ENCODE measurements around the gene RIMS3. TPM values are rescaled to one million over a fixed set of nuclear protein-coding genes. Genes with fewer than 3 reads are reported as not detected.

The RIMS3 gene
- total RNA-seq, 1 experiment from 2014 or later: 13.7 TPM

DNA sequence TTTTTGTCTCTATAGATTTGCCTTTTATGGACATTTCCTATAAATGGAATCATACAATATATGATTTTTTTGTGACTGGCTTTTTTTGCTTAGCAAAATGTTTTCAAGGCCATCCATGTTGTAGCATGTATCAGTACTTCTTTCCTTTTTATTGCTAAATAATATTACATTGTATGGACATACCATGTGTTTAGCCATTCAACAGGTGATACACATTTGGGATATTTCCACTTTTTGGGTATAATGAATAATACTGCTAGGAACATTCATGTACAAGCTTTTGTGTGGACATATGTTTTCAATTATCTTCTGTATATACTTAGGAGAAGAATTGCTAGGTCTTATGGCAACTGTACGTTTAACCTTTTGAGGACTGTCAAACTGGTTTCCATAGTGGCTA lies 47.4 kb downstream of the RIMS3 start:
- Histone ChIP-seq H4K20me1 (ENCODE audit: control insufficient read depth, insufficient read depth, insufficient read length) (no peaks in the 10 kb centered on the region), H2BK5ac (ENCODE audit: insufficient read length, low read length) (no peak overlapping the region), H3K27ac (ENCODE audit: insufficient read length, low read depth, low read length) (no peak overlapping the region), H2BK12ac (ENCODE audit: insufficient read length, low read depth, low read length) (no peak overlapping the region), H3K27me3 (ENCODE audit: insufficient read depth, low read length) (no peaks in the 10 kb centered on the region), H4K5ac (ENCODE audit: insufficient read length, low read depth, low read length) (no peak overlapping the region), H3K9me3 (ENCODE audit: control insufficient read depth, low read depth, low read length) (no peaks in the 10 kb centered on the region), H4K91ac (ENCODE audit: insufficient read length, low read depth, low read length) (no peak overlapping the region), H3K56ac (ENCODE audit: insufficient read length, low read depth, low read length) (no peak overlapping the region), H3K23ac (ENCODE audit: insufficient read length, low read depth, low read length) (no peak overlapping the region), H3K14ac (ENCODE audit: insufficient read depth, low read length) (no peak overlapping the region), H3K4ac (ENCODE audit: low read depth, low read length) (no peak overlapping the region), H2AFZ (ENCODE audit: low read length) (no peak overlapping the region), H3K4me2 (ENCODE audit: insufficient read depth, insufficient read length, low read length) (no peak overlapping the region), H4K8ac (replicated peaks; ENCODE audit: insufficient read length, low read depth, low read length) (no peak overlapping the region), H2BK15ac (ENCODE audit: low read depth, low read length) (no peak overlapping the region), H2AK5ac (ENCODE audit: insufficient read length, low read length) (no peak overlapping the region), H3T11ph (ENCODE audit: low read length) (no peak overlapping the region), H3K9ac (ENCODE audit: extremely low read depth, insufficient read length, low read length) (no peak overlapping the region), H3K23me2 (ENCODE audit: insufficient read length, low read depth, low read length, poor library complexity, severe bottlenecking) (no peaks in the 10 kb centered on the region), H3K4me1 (ENCODE audit: insufficient read depth, low read length) (no peaks in the 10 kb centered on the region), H3K79me1 (ENCODE audit: insufficient read depth, low read depth, low read length, poor library complexity, severe bottlenecking) (no peaks in the 10 kb centered on the region), H2BK120ac (ENCODE audit: low read depth, low read length, poor library complexity, severe bottlenecking) (no peak overlapping the region), H3K79me2 (ENCODE audit: insufficient read depth, low read length) (no peaks in the 10 kb centered on the region), H2BK20ac (ENCODE audit: low read depth, low read length, poor library complexity, severe bottlenecking) (no peak overlapping the region), H3K18ac (ENCODE audit: insufficient read length, low read depth, low read length) (no peak overlapping the region)
- whole genome bisulfite sequencing (ENCODE audit: extremely low coverage, insufficient read length, low lambda C conversion rate): no CpG with 5 or more reads among the region's 1 CpG
- H3K27me3 Mint-ChIP-seq (ENCODE audit: low read depth): no peaks in the 10 kb centered on the region; the same call in 1 of the 2 replicates
- H3K4me1 Mint-ChIP-seq: no peaks in the 10 kb centered on the region
- peaks cover 0 to 3% of the 10 kb centered on the region in 2 experiments; a peak in 1 of 5 replicates for H3K9me3 Mint-ChIP-seq
- H3K36me3 Mint-ChIP-seq (ENCODE audit: insufficient read depth in 1 of 3, low read depth in 3 of 3): no peaks in the 10 kb centered on the region
- TF ChIP-seq, protein P1, sequence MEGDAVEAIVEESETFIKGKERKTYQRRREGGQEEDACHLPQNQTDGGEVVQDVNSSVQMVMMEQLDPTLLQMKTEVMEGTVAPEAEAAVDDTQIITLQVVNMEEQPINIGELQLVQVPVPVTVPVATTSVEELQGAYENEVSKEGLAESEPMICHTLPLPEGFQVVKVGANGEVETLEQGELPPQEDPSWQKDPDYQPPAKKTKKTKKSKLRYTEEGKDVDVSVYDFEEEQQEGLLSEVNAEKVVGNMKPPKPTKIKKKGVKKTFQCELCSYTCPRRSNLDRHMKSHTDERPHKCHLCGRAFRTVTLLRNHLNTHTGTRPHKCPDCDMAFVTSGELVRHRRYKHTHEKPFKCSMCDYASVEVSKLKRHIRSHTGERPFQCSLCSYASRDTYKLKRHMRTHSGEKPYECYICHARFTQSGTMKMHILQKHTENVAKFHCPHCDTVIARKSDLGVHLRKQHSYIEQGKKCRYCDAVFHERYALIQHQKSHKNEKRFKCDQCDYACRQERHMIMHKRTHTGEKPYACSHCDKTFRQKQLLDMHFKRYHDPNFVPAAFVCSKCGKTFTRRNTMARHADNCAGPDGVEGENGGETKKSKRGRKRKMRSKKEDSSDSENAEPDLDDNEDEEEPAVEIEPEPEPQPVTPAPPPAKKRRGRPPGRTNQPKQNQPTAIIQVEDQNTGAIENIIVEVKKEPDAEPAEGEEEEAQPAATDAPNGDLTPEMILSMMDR (conservative IDR thresholded peaks at IDR 0.05): no peak
- no peak for DNase-seq
- H3K4me3 Mint-ChIP-seq: no peak overlapping the region
- no peak overlapping the region for H3K27ac Mint-ChIP-seq
